Fibroblast of peridontal ligament (primary cell): ENCODE data around the gene METAP1.
A peak's percentile ranks its signal among the peaks of the same experiment; 100 is the strongest.
"Not testable (repeated sequence)": the region's sequence is repeated elsewhere in the genome, so short reads cannot be mapped to it uniquely, and the experiment has no call there.

Source experiments
- DNase-seq: peaks from one replicate; pipeline ENCODE4 v3.0.0-alpha.2; 2010; ENCODE audit errors: extremely low read depth

METAP1 gene

GRCh38 chr4:98997166-98997565 is 1.6 kb downstream of the METAP1 start:
- no peak for DNase-seq

- DNase-seq = no peak
These were observed 3.0 kb downstream of the METAP1 start for GRCh38 chr4:98998551-98998950.

GRCh38 chr4:99002279-99002678 is 6.8 kb downstream of the METAP1 start:
- DNase-seq = no peak

GRCh38 chr4:99008051-99008450 is 12.5 kb downstream of the METAP1 start:
- no peak for DNase-seq

- no peak for DNase-seq
These were observed 16.4 kb downstream of the METAP1 start for GRCh38 chr4:99011910-99012309.

- peak; percentile 18 for DNase-seq
These were observed 17.9 kb downstream of the METAP1 start for GRCh38 chr4:99013402-99013843.

GRCh38 chr4:99013884-99014523 is 18.5 kb downstream of the METAP1 start:
- DNase-seq = no peak

GRCh38 chr4:99021386-99021785 is 25.9 kb downstream of the METAP1 start:
- DNase-seq = no peak

GRCh38 chr4:99022566-99022965 is 27.0 kb downstream of the METAP1 start:
- DNase-seq = no peak

GRCh38 chr4:99023800-99024251 is 28.3 kb downstream of the METAP1 start:
- not testable (repeated sequence) for DNase-seq

GRCh38 chr4:99024481-99025275 is 29.2 kb downstream of the METAP1 start:
- DNase-seq = no peak

GRCh38 chr4:99025506-99025905 is 30.0 kb downstream of the METAP1 start:
- DNase-seq = no peak

GRCh38 chr4:99027304-99027703 is 31.8 kb downstream of the METAP1 start:
- no peak for DNase-seq

GRCh38 chr4:99028187-99028586 is 32.7 kb downstream of the METAP1 start:
- no peak for DNase-seq

- no peak for DNase-seq
These were observed 33.7 kb downstream of the METAP1 start for GRCh38 chr4:99029018-99029735.

- no peak for DNase-seq
These were observed 34.3 kb downstream of the METAP1 start for GRCh38 chr4:99029852-99030251.

- DNase-seq = peak; percentile 30
These were observed 38.4 kb downstream of the METAP1 start for GRCh38 chr4:99033956-99034355.

GRCh38 chr4:99038213-99038612 is 42.7 kb downstream of the METAP1 start:
- DNase-seq = no peak

- DNase-seq = no peak
These were observed 47.8 kb downstream of the METAP1 start for GRCh38 chr4:99043346-99043745.

- no peak for DNase-seq
These were observed 52.2 kb downstream of the METAP1 start for GRCh38 chr4:99047710-99048109.

GRCh38 chr4:99052902-99053301 is 57.4 kb downstream of the METAP1 start:
- DNase-seq = peak; percentile 67

GRCh38 chr4:99054428-99054994 is 59.0 kb downstream of the METAP1 start:
- no peak for DNase-seq
